Brain microvascular endothelial cell (primary cell): ENCODE measurements around the gene PRDM16.

Source experiments
- DNase-seq: peaks from one replicate; pipeline ENCODE4 v3.0.0-alpha.2; 2020
- H3K27ac ChIP-seq: fragments of 250-450 bp; sonication (Bioruptor Pico); 2 replicates; pipeline ENCODE4 v1.5.1; 2020; ENCODE audit warnings: mild to moderate bottlenecking, moderate library complexity
- H3K27me3 ChIP-seq: fragments of 250-450 bp; sonication (Bioruptor Pico); replicated peaks from 2 replicates; pipeline ENCODE4 v1.5.1; 2020; ENCODE audit warnings: mild to moderate bottlenecking
- H3K36me3 ChIP-seq: fragments of 250-450 bp; sonication (Bioruptor Pico); replicated peaks from 2 replicates; pipeline ENCODE4 v1.5.1; 2020; ENCODE audit warnings: mild to moderate bottlenecking
- H3K4me3 ChIP-seq: 2 replicates; pipeline ENCODE4 v1.5.1; 2011; ENCODE audit warnings: low read depth, mild to moderate bottlenecking, control low read depth, low read length, moderate library complexity
- CTCF ChIP-seq: IDR thresholded peaks from 2 replicates; pipeline ENCODE4 v1.5.1; 2011; ENCODE audit warnings: low read depth, mild to moderate bottlenecking, moderate library complexity, low read length, control low read depth, inconsistent platforms; ENCODE audit errors: missing control alignments
- in situ Hi-C: cut with HindIII; loops from 2 replicates; pipeline ENCODE4 v1.10.0; 2017; ENCODE audit warnings: low sequenced_read_pairs, low pct_ligation_motif_present

PRDM16 gene

DNA sequence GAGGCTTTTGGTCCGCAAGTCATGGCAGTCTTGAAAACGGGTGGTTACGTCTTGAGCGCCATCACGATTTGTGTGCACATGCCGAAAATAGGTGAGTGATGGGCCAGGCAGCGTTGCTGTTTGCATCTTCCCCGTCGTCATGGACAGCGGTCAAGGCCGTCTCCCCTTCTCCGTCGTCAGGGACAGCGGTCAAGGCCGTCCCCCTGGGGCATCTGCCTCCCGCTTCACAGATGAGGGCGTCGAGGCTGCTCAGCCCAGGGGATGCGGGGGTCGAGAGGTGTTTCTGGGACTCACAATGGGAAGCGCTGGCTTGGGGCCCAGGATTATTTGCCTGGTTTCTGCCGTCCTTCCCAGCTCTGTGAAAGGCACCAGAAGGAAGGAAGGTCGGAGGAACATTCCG lies 162.2 kb downstream of the PRDM16 start:
- Histone ChIP-seq H3K4me3 (no peak overlapping the region), H3K27me3 (no peaks in the 10 kb centered on the region), H3K36me3 (no peaks in the 10 kb centered on the region), H3K27ac (no peak overlapping the region)
- no peak for DNase-seq
- TF ChIP-seq CTCF = no peak
- in situ Hi-C loops = no loop called here

GRCh38 chr1:3231826-3232225 lies 162.8 kb downstream of the PRDM16 start:
- Histone ChIP-seq H3K27me3 (no peaks in the 10 kb centered on the region), H3K4me3 (no peak overlapping the region), H3K36me3 (no peaks in the 10 kb centered on the region), H3K27ac (no peak overlapping the region)
- DNase-seq = no peak
- in situ Hi-C loops = no loop called here
- TF ChIP-seq CTCF = no peak

DNA sequence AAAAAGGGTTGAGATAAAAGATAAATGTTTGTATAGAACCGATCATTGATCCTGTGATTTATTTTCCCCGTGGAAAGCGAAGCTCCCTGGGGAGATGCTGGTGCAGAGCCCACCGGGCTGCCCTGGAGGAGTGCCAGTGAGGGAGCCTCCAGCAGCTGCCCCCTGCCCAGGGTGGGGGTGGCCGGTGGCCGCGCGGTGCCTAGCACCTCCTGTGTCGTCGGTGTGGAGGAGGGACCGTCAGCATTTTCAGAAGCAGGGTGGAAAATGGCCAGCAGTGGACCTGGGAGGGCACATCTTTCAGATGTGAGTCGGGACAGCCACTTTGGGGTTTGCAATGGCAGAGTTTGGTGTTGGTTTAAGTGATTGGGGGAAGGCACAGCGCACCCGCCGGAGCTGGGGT lies 164.0 kb downstream of the PRDM16 start:
- no peaks in the 10 kb centered on the region for H3K27me3 ChIP-seq
- H3K27ac ChIP-seq = no peak overlapping the region
- TF ChIP-seq CTCF = no peak
- no peak overlapping the region for H3K4me3 ChIP-seq
- DNase-seq = no peak
- no peaks in the 10 kb centered on the region for H3K36me3 ChIP-seq
- in situ Hi-C loops = no loop called here

DNA sequence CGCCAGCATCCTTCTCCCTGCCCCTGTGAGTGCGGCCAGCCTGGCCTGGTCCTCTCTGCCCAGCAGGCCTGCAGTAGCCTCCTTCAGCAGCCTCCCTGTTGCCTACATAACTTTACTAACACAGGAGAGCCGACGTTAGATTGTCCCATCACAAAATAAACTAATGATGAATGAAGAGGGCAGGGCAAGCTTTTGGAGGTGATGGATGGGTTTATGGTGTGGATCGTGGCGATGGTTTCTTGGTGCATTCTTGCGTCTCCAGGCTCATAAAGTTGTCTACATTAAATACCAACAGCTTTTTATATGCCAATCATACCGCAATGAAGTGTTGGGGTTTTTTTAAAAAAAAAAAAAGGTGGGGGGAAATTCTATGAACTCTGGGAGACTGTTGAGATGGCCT lies 164.5 kb downstream of the PRDM16 start:
- no peaks in the 10 kb centered on the region for H3K27me3 ChIP-seq
- no peak for TF ChIP-seq CTCF
- H3K36me3 ChIP-seq = no peaks in the 10 kb centered on the region
- H3K27ac ChIP-seq = no peak overlapping the region
- DNase-seq = no peak
- in situ Hi-C loops = no loop called here
- H3K4me3 ChIP-seq = no peak overlapping the region

DNA sequence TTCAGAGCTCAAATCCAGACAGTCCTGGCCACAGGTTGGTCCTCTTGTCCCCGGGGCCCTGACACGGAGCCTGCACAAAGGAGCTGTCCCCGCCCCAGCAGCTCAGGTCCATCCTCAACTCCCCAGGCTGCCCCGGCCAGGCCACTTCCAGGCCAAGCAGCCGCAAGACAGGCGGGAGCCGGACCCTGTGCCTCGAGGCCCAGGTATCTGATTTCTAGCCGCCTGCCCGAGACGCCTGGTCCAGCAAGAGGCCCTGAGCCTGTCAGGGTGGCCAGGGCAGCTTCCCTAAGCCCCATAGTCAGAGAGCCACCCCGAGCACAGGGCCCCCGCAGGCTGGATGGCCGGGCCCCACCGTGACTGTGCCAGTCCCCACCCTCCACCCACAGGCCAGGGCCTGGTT lies 165.3 kb downstream of the PRDM16 start:
- no peaks in the 10 kb centered on the region for H3K36me3 ChIP-seq
- no peak overlapping the region for H3K27ac ChIP-seq
- no peak overlapping the region for H3K4me3 ChIP-seq
- TF ChIP-seq CTCF = no peak
- in situ Hi-C loops = no loop called here
- no peak for DNase-seq
- no peaks in the 10 kb centered on the region for H3K27me3 ChIP-seq

DNA sequence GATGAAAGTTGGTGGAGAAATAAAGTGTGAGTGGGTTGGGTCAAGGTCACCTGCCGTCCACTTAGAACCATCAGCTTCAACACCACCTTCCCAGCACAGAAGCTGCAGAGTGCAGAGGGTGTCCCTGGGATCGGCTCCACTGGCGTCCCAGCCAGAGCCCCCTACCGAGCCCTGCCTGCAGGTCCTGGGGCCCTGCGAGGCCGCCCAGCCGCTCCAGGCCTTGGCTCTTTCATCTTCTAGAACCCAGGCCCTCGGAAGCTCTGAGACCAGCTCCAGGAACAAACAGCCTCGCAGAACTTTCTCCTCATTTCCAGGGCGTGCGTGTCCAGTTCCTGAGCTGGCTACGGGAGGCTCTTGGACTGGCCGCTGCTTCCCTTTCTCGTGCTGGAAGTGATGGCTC lies 166.0 kb downstream of the PRDM16 start:
- Histone ChIP-seq H3K27ac (no peak overlapping the region), H3K36me3 (no peaks in the 10 kb centered on the region), H3K27me3 (no peaks in the 10 kb centered on the region), H3K4me3 (no peak overlapping the region)
- DNase-seq = no peak
- in situ Hi-C loops = no loop called here
- no peak for TF ChIP-seq CTCF
